H9 (cell line): ENCODE results near the gene EPHB6. TPM values are rescaled to one million over a fixed set of nuclear protein-coding genes. Genes with fewer than 3 reads are reported as not detected.

Experiments
- DNase-seq: peaks from one replicate; pipeline ENCODE4 v3.0.0-alpha.2; 2017
- H2AFZ ChIP-seq: one replicate; pipeline ENCODE4 v1.6.1; 2013; ENCODE audit warnings: mild to moderate bottlenecking, low read length, control low read depth, moderate library complexity
- H2AK5ac ChIP-seq: 2 replicates; pipeline ENCODE4 v1.6.1; 2013; ENCODE audit warnings: low read length, control low read depth, mixed read lengths; ENCODE audit not compliant: insufficient read length
- H2BK120ac ChIP-seq: one replicate; pipeline ENCODE4 v1.6.1; 2013; ENCODE audit warnings: low read depth, mild to moderate bottlenecking, low read length, control low read depth, inconsistent platforms; ENCODE audit not compliant: poor library complexity, severe bottlenecking
- H2BK12ac ChIP-seq: 2 replicates; pipeline ENCODE4 v1.6.1; 2013; ENCODE audit warnings: low read length, control low read depth, mixed read lengths, low read depth; ENCODE audit not compliant: insufficient read length
- H2BK15ac ChIP-seq: 2 replicates; pipeline ENCODE4 v1.6.1; 2013; ENCODE audit warnings: low read depth, low read length, control low read depth
- H2BK20ac ChIP-seq: one replicate; pipeline ENCODE4 v1.6.1; 2013; ENCODE audit warnings: low read depth, mild to moderate bottlenecking, low read length, control low read depth, inconsistent platforms; ENCODE audit not compliant: poor library complexity, severe bottlenecking
- H2BK5ac ChIP-seq: 2 replicates; pipeline ENCODE4 v1.6.1; 2013; ENCODE audit warnings: low read length, control low read depth, mixed read lengths; ENCODE audit not compliant: insufficient read length
- H3K14ac ChIP-seq: 2 replicates; pipeline ENCODE4 v1.6.1; 2013; ENCODE audit warnings: low read length, control low read depth; ENCODE audit not compliant: insufficient read depth
- H3K18ac ChIP-seq: 2 replicates; pipeline ENCODE4 v1.6.1; 2013; ENCODE audit warnings: low read depth, mild to moderate bottlenecking, mixed read lengths, low read length, control low read depth; ENCODE audit not compliant: insufficient read length
- H3K23ac ChIP-seq: 2 replicates; pipeline ENCODE4 v1.6.1; 2013; ENCODE audit warnings: low read length, control low read depth, mixed read lengths, low read depth; ENCODE audit not compliant: insufficient read length
- H3K23me2 ChIP-seq: 2 replicates; pipeline ENCODE4 v1.6.1; 2013; ENCODE audit warnings: low read depth, mild to moderate bottlenecking, mixed read lengths, low read length, control low read depth; ENCODE audit not compliant: insufficient read length, poor library complexity, severe bottlenecking
- H3K27ac ChIP-seq: 2 replicates; pipeline ENCODE4 v1.5.1; 2013; ENCODE audit warnings: low read length, control low read depth, mixed read lengths, low read depth; ENCODE audit not compliant: insufficient read length
- H3K27me3 ChIP-seq: 2 replicates; pipeline ENCODE4 v1.6.1; 2013; ENCODE audit warnings: low read length, control low read depth, inconsistent platforms; ENCODE audit not compliant: insufficient read depth
- H3K4ac ChIP-seq: 2 replicates; pipeline ENCODE4 v1.6.1; 2013; ENCODE audit warnings: low read depth, mild to moderate bottlenecking, control low read depth, inconsistent platforms, low read length, moderate library complexity
- H3K4me1 ChIP-seq: 2 replicates; pipeline ENCODE4 v1.6.1; 2013; ENCODE audit warnings: low read length, control low read depth, inconsistent platforms; ENCODE audit not compliant: insufficient read depth
- H3K4me2 ChIP-seq: 2 replicates; pipeline ENCODE4 v1.6.1; 2013; ENCODE audit warnings: low read length, control low read depth, mixed read lengths; ENCODE audit not compliant: insufficient read length, insufficient read depth
- H3K56ac ChIP-seq: 2 replicates; pipeline ENCODE4 v1.6.1; 2013; ENCODE audit warnings: low read depth, mild to moderate bottlenecking, mixed read lengths, low read length, control low read depth; ENCODE audit not compliant: insufficient read length
- H3K79me1 ChIP-seq: 2 replicates; pipeline ENCODE4 v1.6.1; 2013; ENCODE audit warnings: low read depth, mild to moderate bottlenecking, moderate library complexity, low read length, control low read depth, inconsistent platforms; ENCODE audit not compliant: insufficient read depth, poor library complexity, severe bottlenecking
- H3K79me2 ChIP-seq: 2 replicates; pipeline ENCODE4 v1.6.1; 2013; ENCODE audit warnings: low read length, control low read depth, inconsistent platforms; ENCODE audit not compliant: insufficient read depth
- H3K9ac ChIP-seq: 2 replicates; pipeline ENCODE4 v1.6.1; 2013; ENCODE audit warnings: low read length, control low read depth, mixed read lengths; ENCODE audit not compliant: insufficient read length; ENCODE audit errors: extremely low read depth
- H3K9me3 ChIP-seq: one replicate; pipeline ENCODE4 v1.6.1; 2013; ENCODE audit warnings: low read depth, low read length, inconsistent platforms; ENCODE audit not compliant: control insufficient read depth
- H3T11ph ChIP-seq: one replicate; pipeline ENCODE4 v1.6.1; 2013; ENCODE audit warnings: mild to moderate bottlenecking, low read length, control low read depth, inconsistent platforms
- H4K20me1 ChIP-seq: one replicate; pipeline ENCODE4 v1.6.1; 2013; ENCODE audit not compliant: control insufficient read depth, insufficient read length, insufficient read depth
- H4K5ac ChIP-seq: 2 replicates; pipeline ENCODE4 v1.6.1; 2013; ENCODE audit warnings: low read depth, mild to moderate bottlenecking, mixed read lengths, low read length, control low read depth; ENCODE audit not compliant: insufficient read length
- H4K8ac ChIP-seq: replicated peaks from 2 replicates; pipeline ENCODE4 v1.6.1; 2013; ENCODE audit warnings: low read length, control low read depth, mixed read lengths, low read depth; ENCODE audit not compliant: insufficient read length
- H4K91ac ChIP-seq: 2 replicates; pipeline ENCODE4 v1.6.1; 2013; ENCODE audit warnings: low read depth, mild to moderate bottlenecking, moderate library complexity, mixed read lengths, low read length, control low read depth; ENCODE audit not compliant: insufficient read length
- H3K27ac Mint-ChIP-seq, 3 experiments: 2 replicates in 2 of 3; 3 replicates in 1 of 3; pipeline ENCODE4 v1.8.0; 2020 to 2021; ENCODE audit warnings: mixed read lengths in 3 of 3, mild to moderate bottlenecking in 1 of 3, moderate library complexity in 1 of 3
- H3K27me3 Mint-ChIP-seq: 2 replicates; pipeline ENCODE4 v1.8.0; 2021; ENCODE audit warnings: low read depth, mild to moderate bottlenecking, moderate library complexity, mixed read lengths
- H3K36me3 Mint-ChIP-seq, 3 experiments: 2 replicates in 2 of 3; 3 replicates in 1 of 3; pipeline ENCODE4 v1.8.0; 2020 to 2021; ENCODE audit warnings: low read depth in 3 of 3, mixed read lengths in 3 of 3; ENCODE audit not compliant: insufficient read depth in 1 of 3
- H3K4me1 Mint-ChIP-seq, 2 experiments: 2 replicates each; pipeline ENCODE4 v1.8.0; 2020; ENCODE audit warnings: mixed read lengths in 2 of 2
- H3K4me3 Mint-ChIP-seq, 2 experiments: 2 replicates in 1 of 2; 3 replicates in 1 of 2; pipeline ENCODE4 v1.8.0; 2020 to 2021; ENCODE audit warnings: mild to moderate bottlenecking in 2 of 2, mixed read lengths in 2 of 2, moderate library complexity in 1 of 2
- H3K9me3 Mint-ChIP-seq, 2 experiments: 2 replicates in 1 of 2; 3 replicates in 1 of 2; pipeline ENCODE4 v1.8.0; 2020; ENCODE audit warnings: mild to moderate bottlenecking in 2 of 2, mixed read lengths in 2 of 2, moderate library complexity in 1 of 2
- CTCF ChIP-seq: fragments of 200-600 bp; sonication (generic); conservative IDR thresholded peaks from 3 replicates; pipeline ENCODE4 v1.8.0; 2021; ENCODE audit warnings: antibody characterized with exemption, mild to moderate bottlenecking
- WGBS: extraction: QIAGEN DNeasy Blood & Tissue Kit; methylation state at CpG from one replicate; pipeline ENCODE4 v1.1.7; 2013; ENCODE audit warnings: missing lambda C conversion rate, low lambda C conversion rate, mixed read lengths; ENCODE audit not compliant: insufficient read length; ENCODE audit errors: extremely low coverage; 5-methylcytosine and 5-hydroxymethylcytosine counted together
- total RNA-seq: library from RNA; stranded (reverse); gene quantifications from 2 replicates; pipeline ENCODE4 v1.2.1, GENCODE V29; 2021

The EPHB6 gene
- total RNA-seq, 1 experiment from 2014 or later: 9.7 TPM

DNA sequence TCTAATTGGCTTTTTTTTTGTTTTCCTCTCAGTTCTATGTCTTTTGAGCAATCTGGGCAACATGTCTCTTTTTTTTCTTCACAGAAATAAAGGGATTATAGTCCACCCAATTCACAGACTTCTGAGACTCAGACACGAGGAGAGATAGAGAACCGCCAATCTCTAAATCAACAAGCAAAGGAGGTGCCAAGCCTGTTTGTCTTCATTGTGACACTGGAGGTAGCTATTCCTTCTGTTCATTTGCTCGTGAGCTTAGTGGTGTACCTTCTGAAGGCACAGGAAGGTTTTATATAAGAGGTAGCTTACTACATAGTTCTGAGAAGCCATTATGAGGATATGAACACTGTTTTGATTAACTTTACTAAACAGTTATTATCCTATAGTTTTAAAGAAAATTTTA, 6.1 kb downstream of the EPHB6 start:
- TF ChIP-seq CTCF: no peak
- H2AFZ ChIP-seq: no peak overlapping the region
- H2BK12ac ChIP-seq: no peak overlapping the region
- H4K91ac ChIP-seq: no peak overlapping the region
- no peaks in the 10 kb centered on the region; the same call in 1 of the 2 replicates for H3K27me3 ChIP-seq
- Mint-ChIP-seq H3K4me3 (no peak overlapping the region), H3K36me3 (peaks cover 0 to 10% (median 0%) of the 10 kb centered on the region in 3 experiments; a peak in 3 of 7 replicates), H3K9me3 (no peaks in the 10 kb centered on the region), H3K27me3 (peaks cover 20% of the 10 kb centered on the region), H3K27ac (no peak overlapping the region), H3K4me1 (peaks cover 36 to 50% of the 10 kb centered on the region in 2 experiments)
- no peak overlapping the region for H4K5ac ChIP-seq
- H3T11ph ChIP-seq: no peak overlapping the region
- H2BK15ac ChIP-seq: no peak overlapping the region
- DNase-seq: no peak
- no peak overlapping the region for H3K4ac ChIP-seq
- H2BK20ac ChIP-seq: no peak overlapping the region
- peaks cover 8% of the 10 kb centered on the region for H3K4me1 ChIP-seq
- no peaks in the 10 kb centered on the region for H3K79me2 ChIP-seq
- no peak overlapping the region for H3K18ac ChIP-seq
- H3K23ac ChIP-seq: no peak overlapping the region
- H4K8ac ChIP-seq: no peak overlapping the region
- H2BK120ac ChIP-seq: no peak overlapping the region
- no peak overlapping the region for H3K27ac ChIP-seq
- H3K9me3 ChIP-seq: no peaks in the 10 kb centered on the region
- WGBS: no CpG with 5 or more reads among the region's 3 CpGs
- no peaks in the 10 kb centered on the region for H4K20me1 ChIP-seq
- no peak overlapping the region for H3K9ac ChIP-seq
- H2BK5ac ChIP-seq: no peak overlapping the region
- H3K23me2 ChIP-seq: no peaks in the 10 kb centered on the region
- H3K79me1 ChIP-seq: no peaks in the 10 kb centered on the region
- H3K56ac ChIP-seq: no peak overlapping the region
- no peak overlapping the region for H3K4me2 ChIP-seq
- H2AK5ac ChIP-seq: no peak overlapping the region
- H3K14ac ChIP-seq: no peak overlapping the region
